Epidermal melanocyte (primary cell): Measurements from ENCODE around the gene CAMK2A.

Source experiments
- DNase-seq: peaks from one replicate; pipeline ENCODE4 v3.0.0; 2011; ENCODE audit warnings: low spot score; ENCODE audit not compliant: insufficient read length

Gene CAMK2A

DNA sequence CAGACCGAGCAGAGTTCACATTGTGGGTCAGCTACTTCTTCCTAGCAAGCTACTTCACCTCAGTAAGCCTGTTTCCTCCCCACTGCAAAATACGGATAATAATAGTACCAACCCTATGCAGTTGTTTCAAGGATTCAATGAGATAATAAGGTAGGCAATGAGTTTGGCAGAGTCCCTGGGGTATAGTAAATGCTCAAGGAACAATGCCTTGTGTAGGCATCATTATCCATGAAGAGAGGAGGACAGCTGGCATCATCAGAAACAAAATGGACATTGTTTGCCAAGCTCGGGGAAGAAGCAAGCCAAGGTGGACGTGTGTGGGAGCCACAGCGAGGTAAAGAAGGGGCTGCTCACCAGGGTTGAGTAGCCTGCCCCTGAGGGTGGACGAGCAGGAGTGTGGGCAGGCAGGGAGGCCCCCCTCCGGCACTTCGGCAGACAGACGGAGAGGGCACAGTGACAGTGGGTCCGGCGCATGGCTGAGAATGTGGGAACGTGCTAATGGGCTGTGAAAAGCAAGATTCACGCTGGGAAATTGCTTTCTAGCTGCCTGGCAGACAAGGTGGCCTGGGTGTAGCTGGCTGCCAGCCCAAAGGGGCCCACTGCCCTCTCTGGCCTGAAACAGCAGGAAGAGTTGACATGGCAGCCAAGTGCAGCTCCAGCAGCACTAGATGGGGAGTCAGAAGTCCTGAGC, 10.1 kb downstream of the CAMK2A start:
- no peak for DNase-seq

DNA sequence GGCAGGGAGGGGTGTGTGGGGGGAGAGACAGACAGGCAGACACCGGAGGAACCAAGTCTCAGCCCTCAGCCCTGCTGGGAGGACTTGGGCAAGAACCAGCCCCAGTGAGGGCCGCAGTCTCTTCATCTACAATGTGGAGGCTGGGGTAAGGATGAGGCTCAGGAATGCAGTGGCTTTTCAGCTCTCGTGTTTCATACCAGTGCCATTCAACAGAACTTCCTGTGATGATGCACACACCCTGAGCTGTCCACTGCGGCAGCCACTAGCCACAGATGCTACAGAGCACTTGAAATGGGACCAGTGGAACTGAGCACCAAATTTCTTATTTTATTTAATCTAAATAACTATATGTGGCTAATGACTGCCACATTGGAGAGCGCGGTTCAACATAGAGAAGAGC, 10.7 kb downstream of the CAMK2A start:
- peak; percentile 62 for DNase-seq

DNA sequence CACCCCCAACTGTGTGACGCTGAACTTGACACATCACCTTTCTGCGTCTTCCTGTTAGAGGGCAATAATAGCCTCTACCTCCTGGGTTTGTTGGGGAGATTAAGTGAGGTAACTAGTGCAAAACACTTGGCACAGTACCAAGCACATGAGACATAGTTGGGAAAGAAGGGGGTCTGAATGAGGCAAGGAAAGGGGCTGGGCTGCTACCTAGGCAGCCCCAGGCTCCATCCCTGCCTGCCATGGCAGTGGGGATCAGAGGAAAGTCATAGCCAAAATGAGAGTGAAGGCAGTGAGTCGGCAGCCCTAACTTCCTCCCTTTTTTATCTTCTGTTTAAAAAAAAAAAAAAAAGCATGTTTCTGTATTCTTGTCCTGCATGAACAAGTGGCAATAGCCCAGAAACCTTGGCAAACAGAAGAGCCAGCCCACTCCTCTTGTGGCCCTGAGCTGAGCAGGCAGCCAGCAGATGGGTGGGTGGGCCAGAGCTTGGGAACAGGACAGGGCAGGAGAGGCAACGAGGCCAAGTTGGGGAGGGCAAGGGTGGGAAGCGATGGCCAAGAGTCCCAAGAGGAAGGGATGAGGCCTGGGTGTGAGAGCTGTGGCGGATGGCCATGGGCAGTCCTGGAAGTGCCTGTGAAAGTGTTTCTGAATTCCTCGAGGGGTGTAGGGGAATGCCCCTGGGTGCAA, 11.4 kb downstream of the CAMK2A start:
- DNase-seq: no peak

DNA sequence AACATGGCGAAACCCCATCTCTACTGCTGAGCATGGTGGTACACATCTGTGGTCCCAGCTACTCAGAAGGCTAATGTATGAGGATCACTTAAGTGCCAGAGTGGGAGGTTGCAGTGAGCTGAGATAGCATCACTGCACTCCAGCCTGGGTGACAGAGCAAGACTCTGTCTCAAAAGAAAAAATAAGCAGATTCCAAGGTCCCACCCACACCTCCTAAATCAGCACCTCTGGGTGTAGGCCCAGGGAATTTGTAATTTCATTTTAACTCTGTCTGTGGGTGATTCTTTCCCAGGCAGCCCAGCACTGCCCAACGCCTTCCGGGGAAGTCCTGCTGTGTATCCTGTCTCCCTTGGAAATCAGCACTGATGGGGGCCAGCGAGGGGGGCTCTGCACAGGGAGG, 12.5 kb downstream of the CAMK2A start:
- no peak for DNase-seq

DNA sequence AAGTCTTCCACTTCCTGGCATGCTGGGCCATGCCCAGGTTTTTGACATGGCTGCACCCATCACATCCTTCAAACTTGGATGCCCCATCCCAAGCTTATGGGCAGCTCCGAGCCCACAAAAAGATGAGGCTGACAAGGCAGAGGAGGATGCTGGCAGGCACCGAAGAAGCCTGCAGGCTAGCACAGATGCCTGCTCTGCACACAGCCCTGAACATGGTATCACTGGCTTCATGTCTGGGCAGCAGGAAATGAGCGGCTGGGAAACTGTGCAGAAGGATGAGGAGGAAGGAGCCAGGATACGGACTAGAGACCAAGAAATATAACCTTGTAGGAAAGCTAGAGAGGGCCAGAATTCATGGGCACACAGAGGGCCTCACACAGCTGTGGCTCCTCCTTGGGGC, 14.8 kb downstream of the CAMK2A start:
- no peak for DNase-seq

DNA sequence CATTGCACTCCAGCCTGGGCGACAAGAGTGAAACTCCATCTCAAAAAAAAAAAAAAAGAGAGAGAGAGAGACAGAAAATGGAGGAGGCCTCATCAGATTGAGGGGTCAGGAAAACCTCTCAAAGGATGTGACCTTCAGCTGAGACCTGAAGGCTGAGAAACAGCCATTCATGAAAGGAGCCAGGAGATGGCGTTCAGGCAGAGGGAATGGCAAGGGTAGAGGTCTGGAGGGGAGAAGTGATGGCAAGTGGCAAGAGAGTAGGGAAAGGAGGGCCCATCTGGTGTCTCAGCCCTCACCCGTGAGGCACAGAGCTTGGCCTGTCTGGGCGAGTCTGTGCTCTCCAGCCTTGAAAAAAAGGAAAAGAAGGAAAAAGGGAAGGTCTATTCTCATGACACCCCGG, 17.0 kb downstream of the CAMK2A start:
- peak; percentile 81 for DNase-seq

DNA sequence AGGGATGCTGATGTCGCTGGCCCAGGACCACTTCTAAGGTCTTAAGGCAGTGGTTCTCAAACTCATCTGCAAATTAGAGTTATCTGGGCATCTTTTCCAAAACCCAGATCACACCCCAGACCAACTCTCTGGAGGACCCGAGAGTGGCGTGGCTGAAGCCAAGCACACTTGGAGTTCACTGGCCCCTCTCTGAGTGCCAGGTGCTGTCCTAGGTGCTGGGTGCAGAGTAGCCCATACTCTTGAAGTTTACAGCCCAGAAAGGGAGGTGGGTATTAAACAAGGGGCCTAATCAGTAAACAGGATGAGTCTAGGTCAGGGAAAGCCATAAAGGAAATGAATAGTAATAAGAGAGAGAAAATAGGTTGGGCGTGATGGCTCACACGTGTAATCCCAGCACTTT, 17.6 kb downstream of the CAMK2A start:
- DNase-seq: no peak

DNA sequence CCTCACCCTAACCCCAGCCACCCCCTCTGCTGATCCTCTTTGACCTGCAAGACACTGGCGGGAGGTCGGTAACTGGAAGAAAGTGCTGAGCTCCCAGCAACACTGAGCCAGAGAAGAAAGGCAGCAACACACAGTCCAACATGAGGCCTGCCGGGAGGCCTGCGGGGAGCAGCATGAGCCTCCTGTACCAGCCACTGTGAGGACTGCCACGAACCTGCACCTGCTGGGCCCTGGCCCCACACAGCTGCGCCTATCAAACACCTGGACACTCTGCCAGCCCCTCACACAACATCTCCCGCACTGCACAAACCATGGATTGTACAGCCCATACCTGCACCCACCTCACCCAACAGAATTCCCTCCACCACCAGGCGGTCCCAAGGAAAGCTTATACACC, 18.3 kb downstream of the CAMK2A start:
- DNase-seq: no peak

DNA sequence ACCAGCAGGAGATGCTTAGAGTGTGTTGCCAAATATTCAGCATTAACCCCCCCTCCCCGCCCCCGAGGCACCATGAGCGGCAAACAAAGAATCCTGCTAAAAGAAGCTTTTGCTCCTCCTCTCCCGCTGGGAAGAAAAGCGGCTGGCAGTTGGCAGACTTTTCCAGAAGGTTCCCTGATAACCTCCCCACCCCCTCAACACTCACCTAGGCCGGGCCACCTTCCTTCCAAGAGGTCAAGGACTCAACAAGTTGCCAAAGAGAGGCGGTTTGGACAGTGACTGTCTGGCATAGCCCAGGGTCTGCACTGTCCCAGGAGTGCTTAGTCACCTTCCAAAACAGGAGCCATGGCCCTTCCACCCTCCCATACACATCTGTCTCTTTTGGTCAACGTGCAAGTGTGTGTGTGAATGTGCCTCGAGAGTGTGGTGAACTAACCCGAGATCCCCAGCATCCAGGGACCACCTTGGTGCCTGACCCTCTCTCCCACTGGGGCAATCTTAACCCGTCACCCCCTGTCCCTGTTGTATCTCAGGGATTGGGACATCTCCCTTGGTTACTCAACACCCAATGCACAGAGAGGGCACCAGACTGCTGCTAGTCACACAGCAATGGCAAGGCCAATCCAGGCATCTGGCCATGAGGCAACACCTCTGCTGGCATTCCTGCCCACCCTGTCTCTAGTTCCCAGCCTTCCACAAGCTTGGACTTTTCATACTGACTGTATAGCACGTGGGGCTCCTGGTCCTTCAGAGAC, 18.9 kb downstream of the CAMK2A start:
- DNase-seq: no peak

DNA sequence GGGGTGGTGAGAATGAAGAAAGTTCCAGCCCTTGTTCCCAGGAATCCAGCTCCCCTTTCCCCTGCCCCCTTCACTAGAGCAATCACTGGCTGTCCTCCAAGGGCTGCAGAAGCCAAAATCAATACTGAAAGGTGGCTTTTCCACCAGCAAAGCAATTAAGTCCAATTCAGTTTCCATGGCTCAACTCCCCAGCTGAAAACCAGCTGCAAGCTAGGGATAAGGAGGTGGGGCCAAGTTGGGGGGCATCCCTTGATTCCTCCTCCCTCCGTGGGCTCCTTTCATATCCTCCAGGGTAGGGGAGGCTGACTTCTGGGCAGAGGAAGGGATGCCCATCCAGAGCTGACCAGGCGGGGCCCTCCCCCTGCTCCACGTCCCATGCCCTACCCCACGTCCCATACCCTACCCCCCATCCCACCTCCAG, 22.7 kb downstream of the CAMK2A start:
- no peak for DNase-seq

DNA sequence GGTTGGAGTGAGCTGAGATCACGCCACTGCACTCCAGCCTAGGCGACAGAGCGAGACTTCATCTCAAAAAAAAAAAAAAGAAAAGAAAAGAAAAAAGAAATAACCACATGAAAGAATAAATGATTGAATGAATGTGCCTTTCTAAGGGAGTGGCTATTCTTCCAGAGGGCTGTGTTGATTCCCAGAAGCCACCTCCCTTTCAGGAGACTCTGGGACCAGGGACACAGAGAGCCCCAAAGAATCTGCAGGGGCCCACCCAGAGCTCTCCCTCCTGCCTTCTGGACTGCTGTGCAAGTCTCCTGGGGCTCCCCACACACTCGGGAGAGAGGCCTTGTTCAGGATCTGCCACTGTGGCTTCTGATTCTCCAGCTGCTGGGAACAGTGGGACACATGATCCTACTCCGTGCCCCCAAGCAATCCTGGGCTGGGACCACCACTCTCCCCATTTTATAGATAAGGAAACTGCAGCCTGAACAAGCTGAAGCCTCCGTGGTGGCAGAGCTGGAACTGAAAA, 23.6 kb downstream of the CAMK2A start:
- DNase-seq: no peak

DNA sequence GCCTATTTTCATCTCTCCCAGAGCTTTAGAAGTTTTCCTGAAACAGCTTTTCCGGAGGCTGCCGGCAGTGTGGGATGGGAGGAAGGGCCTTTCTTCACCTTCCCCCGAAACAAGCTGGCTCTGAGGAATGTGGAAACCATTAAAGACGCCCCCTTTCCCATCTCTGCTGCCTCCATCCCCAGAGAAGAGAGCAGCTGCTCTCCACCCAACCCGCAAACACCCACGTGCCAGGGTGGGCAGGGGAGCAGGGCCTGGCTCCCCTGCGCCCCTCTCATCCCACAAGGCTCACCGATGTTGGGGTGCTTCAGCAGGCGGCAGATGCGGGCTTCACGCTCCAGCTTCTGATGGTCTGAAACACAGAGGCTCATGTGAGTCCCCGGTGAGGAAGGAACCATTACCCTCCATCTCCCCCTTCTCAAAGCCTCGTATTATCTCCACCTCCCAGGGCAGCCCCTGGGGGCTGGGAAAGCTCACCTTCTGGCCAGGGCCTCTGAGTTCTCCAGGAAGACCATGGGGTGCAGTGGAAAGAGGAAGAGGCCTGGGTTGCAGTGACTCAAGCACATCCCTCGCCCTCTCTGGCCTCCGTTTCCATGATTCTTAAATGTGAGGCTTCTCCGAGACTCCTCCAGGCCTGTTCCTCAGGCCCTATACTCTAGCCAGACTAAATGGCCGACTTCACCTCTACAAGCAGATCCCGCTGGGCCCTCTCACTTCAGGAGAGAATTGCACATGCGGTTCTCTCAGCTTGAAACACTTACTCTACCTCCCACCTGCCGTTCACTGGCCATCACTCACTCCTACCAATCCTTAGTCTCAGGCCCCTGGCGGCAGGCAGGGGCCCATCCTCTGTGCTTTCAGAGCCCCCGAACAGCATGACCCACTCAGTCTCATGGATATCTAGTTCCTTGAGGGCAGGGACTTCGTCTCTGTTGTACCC, 24.6 kb downstream of the CAMK2A start:
- no peak for DNase-seq

DNA sequence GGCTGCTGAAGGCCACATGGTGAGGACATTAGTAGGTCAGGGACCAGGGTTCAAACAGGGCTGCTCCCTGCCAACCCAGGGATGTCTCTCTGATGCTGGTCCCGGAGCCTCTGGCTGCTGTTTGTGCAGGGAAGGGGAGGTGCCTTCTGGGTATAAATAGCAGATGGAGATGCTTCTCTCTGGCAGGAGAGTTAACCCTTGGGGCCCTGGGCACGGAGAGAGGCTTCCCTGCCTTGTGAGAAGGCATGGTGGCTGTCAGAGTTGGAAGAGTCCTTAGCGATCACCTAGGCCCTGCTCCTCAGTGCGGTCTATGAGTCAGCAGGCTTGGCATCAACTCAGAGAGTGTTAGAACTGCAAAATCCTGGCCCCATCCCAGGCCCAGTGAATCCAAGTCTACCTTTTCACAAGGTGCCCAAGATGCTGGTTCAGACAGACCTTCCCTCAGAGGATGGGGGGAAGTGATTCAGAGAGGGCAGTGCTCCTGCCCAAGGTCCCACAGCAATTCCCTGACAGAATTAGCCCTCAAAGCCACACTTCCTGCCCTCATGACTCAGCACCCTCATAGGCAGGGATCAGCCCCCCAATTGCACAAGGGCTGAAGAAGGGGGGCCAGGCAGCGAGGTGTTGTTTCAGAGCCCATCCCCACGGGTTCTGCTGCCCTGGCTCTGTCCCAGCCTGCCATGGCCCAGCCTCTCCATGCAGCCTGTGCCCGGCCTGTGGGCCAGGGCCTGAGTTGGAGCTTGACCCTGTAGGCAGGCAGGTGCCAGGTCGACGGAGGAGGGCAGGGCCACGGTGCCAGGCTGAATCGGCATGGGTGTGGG, 25.6 kb downstream of the CAMK2A start:
- peak; percentile 54 for DNase-seq

DNA sequence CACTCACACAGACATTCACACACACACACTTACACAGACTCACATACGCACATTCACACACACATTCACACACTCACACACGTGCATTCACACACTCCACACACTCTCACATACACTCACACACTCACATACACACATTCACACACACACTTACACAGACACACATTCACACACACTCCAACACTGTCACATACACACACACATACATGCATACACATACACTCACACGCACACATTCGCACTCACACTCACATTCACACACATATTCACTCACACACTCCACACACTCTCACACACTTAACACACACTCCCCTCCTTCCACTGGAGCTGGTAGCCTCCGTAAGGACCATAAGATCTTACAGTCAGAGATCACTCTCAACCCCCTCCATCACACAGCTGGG, 26.2 kb downstream of the CAMK2A start:
- DNase-seq: no peak

DNA sequence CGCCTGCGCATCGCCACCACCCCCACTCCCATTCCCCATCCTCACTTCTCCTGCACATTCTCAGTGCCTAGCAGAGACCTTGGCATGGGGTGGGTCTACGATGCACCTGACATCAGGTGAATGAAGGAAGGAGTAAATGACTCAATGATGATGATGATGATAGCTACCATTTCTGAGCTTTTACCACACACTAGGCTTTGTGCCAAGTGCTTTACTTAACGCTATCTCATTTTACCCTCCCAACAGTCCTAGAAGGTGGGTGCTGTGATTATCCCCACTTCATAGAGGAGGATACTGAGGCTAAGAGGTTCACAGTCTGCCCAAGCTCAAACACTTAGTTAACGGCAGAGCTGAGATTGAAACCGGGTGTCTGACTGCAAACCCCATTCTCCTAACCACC, 27.1 kb downstream of the CAMK2A start:
- no peak for DNase-seq

DNA sequence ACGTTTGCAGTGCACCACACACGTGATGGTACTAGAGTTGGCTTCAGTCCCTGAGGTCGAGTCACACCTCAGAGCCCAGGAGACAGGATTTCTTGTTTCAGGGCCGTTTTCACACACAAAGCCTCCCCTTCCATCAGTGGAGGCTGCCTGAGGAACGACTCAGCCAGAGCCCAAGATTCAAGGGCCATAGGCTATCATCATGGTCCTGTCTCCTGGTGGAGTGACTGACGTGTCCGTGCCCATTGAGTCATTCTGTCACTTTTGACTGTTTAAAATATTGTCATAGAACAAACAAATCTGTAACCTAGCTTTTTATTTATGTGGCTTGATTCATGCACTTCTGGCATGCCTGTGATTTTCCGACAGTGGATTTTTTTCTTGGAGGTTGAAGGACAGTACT, 28.3 kb downstream of the CAMK2A start:
- DNase-seq: no peak

DNA sequence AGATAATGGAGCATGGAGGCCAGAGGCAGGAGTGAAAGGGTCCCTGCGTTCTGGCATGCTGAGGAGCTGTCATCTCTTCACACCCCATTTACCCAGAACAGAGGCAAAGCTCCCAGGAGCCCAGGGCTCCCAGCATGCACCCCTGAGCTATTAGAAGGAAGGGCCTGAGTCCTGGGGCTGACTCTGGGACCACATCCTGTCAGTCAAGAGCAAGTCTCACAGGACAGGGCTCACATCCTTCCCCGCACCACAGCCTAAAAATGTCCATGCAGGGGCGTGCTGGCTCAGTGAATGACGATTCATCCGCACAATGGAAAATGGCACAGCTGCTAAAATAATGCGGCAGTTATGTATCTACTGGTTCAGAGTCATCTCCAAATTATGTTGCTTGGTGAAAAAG, 31.4 kb downstream of the CAMK2A start:
- no peak for DNase-seq

DNA sequence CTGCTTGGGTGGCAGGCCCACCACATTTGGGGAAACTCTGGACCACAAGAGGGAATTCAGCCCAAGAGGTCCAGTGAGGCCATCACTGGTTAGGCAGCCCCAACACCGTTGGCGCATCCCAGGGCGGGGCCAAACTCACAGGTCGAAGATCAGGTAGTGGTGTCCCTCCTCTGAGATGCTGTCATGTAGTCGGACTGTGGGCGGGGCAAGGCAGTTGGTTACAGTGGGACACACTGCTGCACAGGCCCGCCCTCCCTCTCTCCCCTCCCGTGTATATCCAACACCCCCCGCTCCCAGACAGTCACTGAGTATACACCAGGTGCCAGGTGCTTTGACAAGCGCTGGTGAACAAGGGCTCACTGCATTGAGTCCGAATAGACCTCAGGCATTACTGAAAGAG, 32.1 kb downstream of the CAMK2A start:
- DNase-seq: no peak

DNA sequence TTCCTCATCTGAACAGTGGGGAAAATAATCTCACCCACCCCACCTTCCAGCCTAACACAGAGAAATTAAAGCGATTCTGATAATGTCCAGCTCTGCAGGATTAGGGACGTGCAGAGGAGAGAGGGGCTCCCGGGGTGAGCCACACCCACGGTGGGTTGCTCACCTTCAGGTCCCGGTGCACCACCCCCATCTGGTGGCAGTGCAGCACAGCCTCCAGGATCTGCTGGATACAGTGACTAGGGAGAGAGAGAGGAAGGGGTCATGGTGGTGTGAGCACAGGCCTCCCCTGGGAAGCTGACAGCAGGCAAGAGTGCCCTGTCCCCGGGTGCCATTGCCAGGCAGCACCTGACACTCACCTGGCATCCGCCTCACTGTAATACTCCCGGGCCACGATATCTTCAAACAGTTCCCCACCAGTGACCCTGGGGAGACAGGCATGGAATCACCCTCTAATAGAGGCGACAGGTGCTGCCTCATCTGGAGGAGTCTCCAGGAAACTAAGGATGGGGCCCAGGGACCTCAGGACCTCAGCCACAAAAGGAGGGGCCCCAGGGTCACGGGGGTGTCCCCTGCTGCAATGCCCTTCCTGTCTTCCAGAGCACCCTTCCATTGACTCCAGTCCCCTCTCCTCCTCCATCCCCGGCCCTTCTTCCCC, 33.0 kb downstream of the CAMK2A start:
- DNase-seq: no peak
